Breast epithelium (tissue), 4 donors: Measurements from ENCODE around the gene ZNF550. TPM values are rescaled to one million over a fixed set of nuclear protein-coding genes. Genes with fewer than 3 reads are reported as not detected.

Source experiments
- DNase-seq, 2 donors: peaks; one replicate each; pipeline ENCODE4 v3.0.0-alpha.2; 2019; ENCODE audit warnings: low spot score in 2 of 2
- H3K27ac ChIP-seq, 2 donors: fragments of 200-600 bp; sonication (generic) in 1 of 2; one replicate each; pipeline ENCODE4 v1.5.1; 2016 to 2019; ENCODE audit warnings: mild to moderate bottlenecking in 1 of 2
- H3K27me3 ChIP-seq, 2 donors: fragments of 200-600 bp; sonication (generic) in 1 of 2; one replicate each; pipeline versions ENCODE4 v1.5.1 to v1.6.0; 2017 to 2019; ENCODE audit warnings: control low read depth in 1 of 2, mild to moderate bottlenecking in 1 of 2
- H3K36me3 ChIP-seq: fragments of 200-600 bp; one replicate; pipeline ENCODE4 v1.5.1; 2019
- H3K4me1 ChIP-seq, 2 donors: fragments of 200-600 bp; sonication (generic); one replicate each; pipeline ENCODE4 v1.5.1; 2016 to 2019; ENCODE audit warnings: control low read depth in 1 of 2
- H3K4me3 ChIP-seq, 3 donors: fragments of 200-600 bp; sonication (generic); 1 replicate in 2 of 3; 2 replicates in 1 of 3; pipeline ENCODE4 v1.5.1; 2016 to 2019; ENCODE audit warnings: mild to moderate bottlenecking in 3 of 3, moderate library complexity in 2 of 3
- H3K9me3 ChIP-seq, 2 donors: fragments of 200-600 bp; sonication (generic) in 1 of 2; one replicate each; pipeline ENCODE4 v1.5.1; 2016 to 2019; ENCODE audit warnings: control low read depth in 1 of 2
- POLR2A ChIP-seq: fragments of 450-650 bp; IDR thresholded peaks from one replicate; pipeline ENCODE4 v1.6.1; 2016; ENCODE audit warnings: antibody characterized with exemption, mild to moderate bottlenecking, moderate library complexity
- POLR2AphosphoS5 ChIP-seq, 3 donors: sonication (generic); formaldehyde crosslinking; IDR thresholded peaks; one replicate each; pipeline ENCODE4 v1.6.1; 2017; ENCODE audit warnings: antibody characterized with exemption in 3 of 3
- intact Hi-C: fragments of 100-400 bp; cut with DNase I; formaldehyde crosslinking; loops from one replicate; pipeline ENCODE4 v1.15.1; 2023; ENCODE audit warnings: low total_unique reads
- total RNA-seq, 3 donors: library from RNA; depleted of rRNA; stranded (reverse); fragments of >200 nt; gene quantifications; one replicate each; pipeline ENCODE4 v1.1.0, GENCODE V29; 2016
- TF ChIP-seq, protein P1 (sequence below), 3 donors: fragments of 450-650 bp; IDR thresholded peaks; one replicate each; pipeline ENCODE4 v1.5.1; 2016 to 2017; ENCODE audit warnings: antibody characterized with exemption in 3 of 3, mild to moderate bottlenecking in 3 of 3, moderate library complexity in 3 of 3

ZNF550 gene
- total RNA-seq: 10 to 100 TPM in 2 of 3 donors, 1 to 10 TPM in 1; 5.4 to 15.5 (median 15.1) TPM

DNA sequence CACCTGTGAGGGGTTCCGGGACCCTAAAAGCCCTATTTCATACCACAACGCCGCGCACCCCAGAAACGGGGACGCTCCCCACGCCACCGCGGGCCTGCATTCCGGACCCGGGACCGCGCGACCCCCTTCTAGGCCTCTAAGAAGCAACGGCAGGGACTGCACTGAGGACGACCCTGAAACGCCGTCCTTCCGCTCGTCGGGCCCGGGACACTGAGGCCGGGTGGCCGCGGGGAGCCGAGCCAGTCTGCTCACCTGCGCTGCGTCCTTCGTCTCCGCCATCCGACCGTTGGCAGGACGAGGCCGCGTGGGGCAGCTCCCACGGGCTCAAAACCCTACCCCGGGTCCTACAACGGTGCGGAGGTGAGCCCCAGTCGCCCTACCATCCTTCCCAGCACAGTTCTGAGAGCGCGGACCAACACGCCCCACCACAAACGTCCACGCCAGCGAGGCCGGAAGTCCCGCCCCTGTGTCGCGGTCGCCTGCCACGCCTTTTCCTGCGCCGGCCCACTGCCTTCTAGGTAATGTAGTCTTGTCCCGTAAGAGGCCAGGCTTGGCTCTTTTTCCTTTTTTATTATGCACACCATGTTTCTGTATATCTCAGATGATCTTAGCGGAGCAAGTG is at the start of gene ZNF550:
ZNF550 (minus strand) TSS at position 460 of the 622 bp plus-strand sequence; CDS start at position 279, 181 bp downstream.
- TF ChIP-seq POLR2AphosphoS5 (IDR thresholded peaks at IDR 0.05) (peak; percentile 38 to 83 (median 66)), POLR2A (peak; percentile 19)
- TF ChIP-seq, protein P1, sequence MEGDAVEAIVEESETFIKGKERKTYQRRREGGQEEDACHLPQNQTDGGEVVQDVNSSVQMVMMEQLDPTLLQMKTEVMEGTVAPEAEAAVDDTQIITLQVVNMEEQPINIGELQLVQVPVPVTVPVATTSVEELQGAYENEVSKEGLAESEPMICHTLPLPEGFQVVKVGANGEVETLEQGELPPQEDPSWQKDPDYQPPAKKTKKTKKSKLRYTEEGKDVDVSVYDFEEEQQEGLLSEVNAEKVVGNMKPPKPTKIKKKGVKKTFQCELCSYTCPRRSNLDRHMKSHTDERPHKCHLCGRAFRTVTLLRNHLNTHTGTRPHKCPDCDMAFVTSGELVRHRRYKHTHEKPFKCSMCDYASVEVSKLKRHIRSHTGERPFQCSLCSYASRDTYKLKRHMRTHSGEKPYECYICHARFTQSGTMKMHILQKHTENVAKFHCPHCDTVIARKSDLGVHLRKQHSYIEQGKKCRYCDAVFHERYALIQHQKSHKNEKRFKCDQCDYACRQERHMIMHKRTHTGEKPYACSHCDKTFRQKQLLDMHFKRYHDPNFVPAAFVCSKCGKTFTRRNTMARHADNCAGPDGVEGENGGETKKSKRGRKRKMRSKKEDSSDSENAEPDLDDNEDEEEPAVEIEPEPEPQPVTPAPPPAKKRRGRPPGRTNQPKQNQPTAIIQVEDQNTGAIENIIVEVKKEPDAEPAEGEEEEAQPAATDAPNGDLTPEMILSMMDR (IDR thresholded peaks at IDR 0.05): no peak
- H3K4me3 ChIP-seq: peak within 1 kb of the TSS; percentile 93 to 99 (median 95)
- H3K4me1 ChIP-seq: peaks cover 0 to 9% of the 10 kb centered on the region in 2 donors
- intact Hi-C loops: no loop called here
- H3K27me3 ChIP-seq: no peaks in the 10 kb centered on the region
- peak within 1 kb of the TSS; percentile 77 to 85 for H3K27ac ChIP-seq
- H3K36me3 ChIP-seq: peaks cover 13% of the 10 kb centered on the region
- H3K9me3 ChIP-seq: peaks cover 38 to 43% of the 10 kb centered on the region in 2 donors
- peak; percentile 88 for DNase-seq

DNA sequence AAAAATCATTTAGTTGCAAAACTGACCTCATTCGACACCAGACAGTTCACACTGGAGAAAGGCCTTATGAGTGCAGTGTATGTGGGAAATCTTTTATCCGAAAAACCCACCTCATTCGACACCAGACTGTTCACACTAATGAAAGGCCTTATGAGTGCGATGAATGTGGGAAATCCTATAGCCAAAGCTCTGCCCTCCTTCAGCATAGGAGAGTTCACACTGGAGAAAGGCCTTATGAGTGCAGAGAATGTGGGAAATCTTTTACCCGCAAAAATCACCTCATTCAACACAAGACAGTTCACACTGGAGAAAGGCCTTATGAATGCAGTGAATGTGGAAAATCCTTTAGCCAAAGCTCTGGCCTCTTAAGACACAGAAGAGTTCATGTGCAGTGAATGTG is 47.3 kb upstream of the ZNF550 start:
- Histone ChIP-seq H3K27ac (no peak overlapping the region), H3K4me1 (no peaks in the 10 kb centered on the region), H3K27me3 (no peaks in the 10 kb centered on the region), H3K9me3 (peaks cover 71% of the 10 kb centered on the region in 2 donors), H3K36me3 (peaks cover 12% of the 10 kb centered on the region), H3K4me3 (no peak overlapping the region)
- TF ChIP-seq POLR2A (no peak), POLR2AphosphoS5 (IDR thresholded peaks at IDR 0.05) (no peak)
- TF ChIP-seq, protein P1 (IDR thresholded peaks at IDR 0.05): no peak
- DNase-seq: no peak
- intact Hi-C loops: no loop called here

DNA sequence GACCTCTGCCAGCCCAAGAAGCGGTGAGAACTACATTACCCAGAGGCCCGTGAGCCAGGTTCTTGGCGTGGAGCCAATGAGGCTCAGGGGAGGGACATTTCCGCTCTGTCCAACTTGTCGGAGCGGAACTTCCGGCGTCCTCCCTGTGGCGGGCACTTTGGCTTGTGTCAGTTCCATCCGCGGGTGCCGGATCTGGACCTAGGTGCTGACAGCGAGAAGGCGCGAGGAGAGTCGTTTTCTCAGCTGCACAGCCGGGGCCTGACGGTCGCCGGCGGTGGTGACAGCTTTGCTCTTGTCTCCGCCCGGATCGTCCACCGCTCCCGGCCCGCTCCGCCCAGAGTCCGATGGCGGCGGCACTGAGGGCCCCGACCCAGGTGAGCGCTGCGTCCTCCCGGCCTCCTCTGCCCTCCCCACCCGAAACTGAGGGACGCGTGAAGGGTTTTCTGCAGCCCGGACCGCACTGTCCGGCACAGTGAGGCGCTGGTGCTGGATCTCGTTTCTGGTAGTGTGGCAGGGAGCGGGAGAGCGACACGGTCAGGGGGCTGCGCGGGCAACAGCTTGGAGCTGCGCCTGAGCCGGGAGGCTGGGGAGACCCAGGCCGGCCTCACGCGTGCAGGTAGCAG is 40.2 kb upstream of the ZNF550 start, which contains the start of gene ZNF530:
ZNF530 (plus strand) TSS at position 125 of the 623 bp plus-strand sequence. CDS start 4,461 bp downstream, outside the sequence.
- Histone ChIP-seq H3K36me3 (peaks cover 4% of the 10 kb centered on the region), H3K9me3 (peaks cover 29 to 36% of the 10 kb centered on the region in 2 donors), H3K4me3 (peak within 1 kb of the TSS; percentile 67 to 93 (median 84)), H3K27ac (peak within 1 kb of the TSS; percentile 17 to 44), H3K27me3 (no peaks in the 10 kb centered on the region), H3K4me1 (no peaks in the 10 kb centered on the region)
- TF ChIP-seq POLR2AphosphoS5 (IDR thresholded peaks at IDR 0.05) (peak; percentile 51 to 77 (median 67)), POLR2A (no peak)
- TF ChIP-seq, protein P1 (IDR thresholded peaks at IDR 0.05): no peak
- DNase-seq: peak; percentile 89 to 95
- intact Hi-C loops: no loop called here

DNA sequence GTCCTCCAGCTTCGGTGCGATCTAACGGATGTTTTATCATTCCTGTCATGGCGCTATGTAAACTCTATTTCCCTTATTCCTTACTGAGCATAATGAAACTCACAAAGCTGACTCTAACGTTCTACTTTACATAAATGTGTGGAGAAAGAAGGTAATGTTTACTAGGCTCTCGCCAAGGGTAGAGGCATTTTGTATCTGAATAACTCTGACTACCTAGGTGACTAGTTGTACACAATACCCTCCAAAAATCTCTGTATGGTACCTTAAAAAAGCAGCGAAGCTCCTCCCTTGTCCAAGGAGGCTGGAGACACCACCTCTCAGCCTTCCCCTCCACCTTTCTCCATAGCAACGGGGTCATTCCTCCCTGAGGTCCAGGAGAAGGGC is 39.7 kb upstream of the ZNF550 start:
- Histone ChIP-seq H3K9me3 (peaks cover 29 to 36% of the 10 kb centered on the region in 2 donors), H3K4me3 (peak overlapping the region; percentile 67 to 93 (median 84)), H3K27me3 (no peaks in the 10 kb centered on the region), H3K36me3 (no peaks in the 10 kb centered on the region), H3K4me1 (no peaks in the 10 kb centered on the region), H3K27ac (peak overlapping the region; percentile 17 to 44)
- intact Hi-C loops: no loop called here
- no peak for DNase-seq
- no peak for TF ChIP-seq POLR2A
- TF ChIP-seq, protein P1 (IDR thresholded peaks at IDR 0.05): no peak

DNA sequence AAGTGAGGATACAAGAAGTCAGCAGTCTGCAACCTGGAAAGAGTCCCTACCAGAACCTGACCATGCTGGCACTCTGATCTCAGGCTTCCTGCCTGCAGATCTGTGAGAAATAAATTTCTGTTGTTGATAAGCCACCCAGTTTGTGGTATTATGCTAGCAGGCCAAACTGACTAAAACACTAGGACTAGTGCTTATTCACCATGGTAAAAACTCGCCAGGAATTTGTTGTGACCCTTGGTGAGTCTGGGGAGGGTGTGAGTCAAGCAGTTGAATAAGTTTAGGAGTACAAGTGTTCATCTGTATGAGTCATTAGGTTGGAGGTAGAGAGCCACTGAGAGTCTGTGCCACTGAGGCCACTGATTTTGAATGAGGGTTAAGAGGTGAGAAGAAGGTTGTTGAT is 27.9 kb upstream of the ZNF550 start:
- Histone ChIP-seq H3K4me1 (peaks cover 0 to 3% of the 10 kb centered on the region in 2 donors), H3K4me3 (peak overlapping the region in 1 of 3 donors; percentile 15), H3K27me3 (no peaks in the 10 kb centered on the region), H3K9me3 (peaks cover 76 to 84% of the 10 kb centered on the region in 2 donors), H3K36me3 (peaks cover 17% of the 10 kb centered on the region), H3K27ac (no peak overlapping the region)
- intact Hi-C loops: no loop called here
- TF ChIP-seq POLR2AphosphoS5 (IDR thresholded peaks at IDR 0.05) (no peak), POLR2A (no peak)
- TF ChIP-seq, protein P1 (IDR thresholded peaks at IDR 0.05): no peak
- no peak for DNase-seq
